H1 (cell line): ENCODE measurements around the gene NRP2. TPM values are rescaled to one million over a fixed set of nuclear protein-coding genes. Genes with fewer than 3 reads are reported as not detected.

ENCODE experiments used
- CTCF ChIA-PET: fragments of 300-600 bp; sonication (Branson Sonifier 250); formaldehyde crosslinking; loops from one replicate; lab custom pipeline; 2021; ENCODE audit not compliant: partially characterized antibody; lab: Charles Lee
- POLR2A ChIA-PET: fragments of 300-600 bp; sonication (Branson Sonifier 250); formaldehyde crosslinking; loops from one replicate; lab custom pipeline; 2021; ENCODE audit warnings: inconsistent platforms; ENCODE audit not compliant: partially characterized antibody; lab: Charles Lee
- DNase-seq, 2 experiments: peaks; one replicate each; pipeline versions ENCODE4 v3.0.0 to v3.0.0-alpha.2; 2010 to 2022; ENCODE audit warnings: low spot score in 2 of 2, low read depth in 1 of 2, mixed read lengths in 1 of 2
- FAIRE-seq: peaks from 2 replicates; lab custom pipeline; 2011; peaks lifted over from hg19 to GRCh38; lab: Jason Lieb, UNC
- H2AFZ ChIP-seq: 2 replicates; pipeline ENCODE4 v1.8.1; 2012; ENCODE audit warnings: low read length, inconsistent platforms
- H2AK5ac ChIP-seq: 2 replicates; pipeline ENCODE4 v1.6.1; 2013; ENCODE audit warnings: low read depth, low read length
- H2BK120ac ChIP-seq: replicated peaks from 2 replicates; pipeline ENCODE3; 2013; ENCODE audit warnings: low read depth, low read length, inconsistent platforms
- H2BK12ac ChIP-seq: 2 replicates; pipeline ENCODE4 v1.6.1; 2013; ENCODE audit warnings: low read depth, low read length
- H2BK15ac ChIP-seq: 2 replicates; pipeline ENCODE4 v1.6.1; 2013; ENCODE audit warnings: low read length
- H2BK20ac ChIP-seq: 2 replicates; pipeline ENCODE4 v1.6.1; 2013; ENCODE audit warnings: low read length
- H2BK5ac ChIP-seq: 2 replicates; pipeline ENCODE4 v1.6.1; 2013; ENCODE audit warnings: low read depth, low read length
- H3K14ac ChIP-seq: 2 replicates; pipeline ENCODE4 v1.6.1; 2013; ENCODE audit warnings: inconsistent platforms; ENCODE audit not compliant: insufficient read length
- H3K18ac ChIP-seq: 2 replicates; pipeline ENCODE4 v1.6.1; 2013; ENCODE audit warnings: low read length; ENCODE audit errors: extremely low read depth
- H3K23ac ChIP-seq: 2 replicates; pipeline ENCODE4 v1.6.1; 2013; ENCODE audit warnings: inconsistent platforms; ENCODE audit not compliant: insufficient read length
- H3K23me2 ChIP-seq: 2 replicates; pipeline ENCODE4 v1.6.1; 2013; ENCODE audit warnings: low read depth, low read length
- H3K27ac ChIP-seq: 2 replicates; pipeline ENCODE4 v1.6.1; 2011; ENCODE audit warnings: low read depth, low read length, inconsistent platforms
- H3K27me3 ChIP-seq, 4 experiments: replicated peaks in 1 of 4; 1 replicate in 1 of 4; 2 replicates in 3 of 4; pipeline versions ENCODE4 v1.6.1 to v1.8.1; 2011 to 2013; ENCODE audit warnings: low read length in 3 of 4, mild to moderate bottlenecking in 3 of 4, inconsistent platforms in 2 of 4, mixed read lengths in 2 of 4, moderate library complexity in 1 of 4; ENCODE audit not compliant: control insufficient read depth in 3 of 4, insufficient read depth in 3 of 4; ENCODE audit errors: extremely low read depth in 1 of 4
- H3K36me3 ChIP-seq, 4 experiments: 2 replicates each; pipeline versions ENCODE4 v1.6.1 to v1.8.1; 2011 to 2013; ENCODE audit warnings: mild to moderate bottlenecking in 4 of 4, low read length in 3 of 4, moderate library complexity in 2 of 4, control low read depth in 1 of 4, inconsistent platforms in 1 of 4; ENCODE audit not compliant: insufficient read depth in 4 of 4, control insufficient read depth in 2 of 4
- H3K4ac ChIP-seq: replicated peaks from 2 replicates; pipeline ENCODE3; 2013; ENCODE audit warnings: low read length, low read depth, mixed read lengths, inconsistent platforms; ENCODE audit not compliant: insufficient read length
- H3K4me1 ChIP-seq, 4 experiments: replicated peaks in 1 of 4; 1 replicate in 1 of 4; 2 replicates in 3 of 4; pipeline versions ENCODE4 v1.6.1 to v1.8.1; 2011 to 2013; ENCODE audit warnings: low read length in 3 of 4, inconsistent platforms in 2 of 4, mixed read lengths in 1 of 4; ENCODE audit not compliant: insufficient read depth in 4 of 4, control insufficient read depth in 3 of 4
- H3K4me2 ChIP-seq, 2 experiments: 2 replicates each; pipeline versions ENCODE4 v1.6.1 to v1.8.1; 2011 to 2013; ENCODE audit warnings: low read depth in 2 of 2, low read length in 2 of 2, control low read depth in 1 of 2, inconsistent platforms in 1 of 2, mild to moderate bottlenecking in 1 of 2; ENCODE audit not compliant: insufficient read depth in 1 of 2
- H3K4me3 ChIP-seq, 4 experiments: fragments of 200-600, 300-600 bp in 1 of 4; sonication (generic), shearing (Covaris generic), sonication (Bioruptor Twin) in 1 of 4; 2 replicates each; pipeline versions ENCODE4 v1.5.1 to v1.8.1; 2011 to 2016; ENCODE audit warnings: low read length in 4 of 4, low read depth in 3 of 4, control low read depth in 2 of 4, inconsistent platforms in 2 of 4, mild to moderate bottlenecking in 2 of 4, mixed read lengths in 1 of 4, moderate library complexity in 1 of 4; ENCODE audit not compliant: insufficient read depth in 2 of 4; ENCODE audit errors: extremely low read depth in 1 of 4
- H3K56ac ChIP-seq: replicated peaks from 2 replicates; pipeline ENCODE3; 2013; ENCODE audit warnings: low read depth, mild to moderate bottlenecking, mixed read lengths, low read length, inconsistent platforms; ENCODE audit not compliant: insufficient read length
- H3K79me1 ChIP-seq: 2 replicates; pipeline ENCODE4 v1.6.1; 2013; ENCODE audit warnings: low read depth, low read length, control low read depth
- H3K79me2 ChIP-seq, 2 experiments: 2 replicates each; pipeline versions ENCODE4 v1.6.1 to v1.8.1; 2012 to 2013; ENCODE audit warnings: low read length in 2 of 2, mild to moderate bottlenecking in 2 of 2, inconsistent platforms in 1 of 2; ENCODE audit not compliant: insufficient read depth in 2 of 2, control insufficient read depth in 1 of 2
- H3K9ac ChIP-seq, 4 experiments: replicated peaks in 1 of 4; 1 replicate in 1 of 4; 2 replicates in 3 of 4; pipeline versions ENCODE4 v1.6.1 to v1.8.1; 2011 to 2013; ENCODE audit warnings: low read depth in 3 of 4, low read length in 3 of 4, control low read depth in 2 of 4, mild to moderate bottlenecking in 2 of 4, moderate library complexity in 2 of 4, inconsistent platforms in 1 of 4; ENCODE audit errors: extremely low read depth in 1 of 4
- H3K9me3 ChIP-seq, 2 experiments: 2 replicates each; pipeline versions ENCODE4 v1.6.1 to v1.8.1; 2012 to 2013; ENCODE audit warnings: mild to moderate bottlenecking in 2 of 2, moderate library complexity in 2 of 2, control low read depth in 1 of 2, inconsistent platforms in 1 of 2, low read depth in 1 of 2, low read length in 1 of 2, mixed read lengths in 1 of 2; ENCODE audit not compliant: insufficient read depth in 2 of 2
- H4K20me1 ChIP-seq, 2 experiments: replicated peaks in 1 of 2; 2 replicates each; pipeline versions ENCODE3 to v1.8.1; 2011 to 2013; ENCODE audit warnings: inconsistent platforms in 2 of 2, low read length in 2 of 2, mild to moderate bottlenecking in 1 of 2; ENCODE audit not compliant: insufficient read depth in 2 of 2, control insufficient read depth in 1 of 2
- H4K5ac ChIP-seq: 2 replicates; pipeline ENCODE4 v1.6.1; 2013; ENCODE audit warnings: low read length, low read depth, mixed read lengths, inconsistent platforms; ENCODE audit not compliant: insufficient read length
- H4K8ac ChIP-seq: 2 replicates; pipeline ENCODE4 v1.8.0; 2013; ENCODE audit warnings: mild to moderate bottlenecking, moderate library complexity, low read length, inconsistent platforms; ENCODE audit not compliant: insufficient read depth; ENCODE audit errors: extremely low read depth
- H4K91ac ChIP-seq: replicated peaks from 2 replicates; pipeline ENCODE3; 2013; ENCODE audit warnings: low read length, mixed read lengths, inconsistent platforms; ENCODE audit not compliant: insufficient read length
- CHD1 ChIP-seq: IDR thresholded peaks from 2 replicates; pipeline ENCODE4 v1.6.1; 2012; ENCODE audit warnings: low read depth, low read length, improper control_type of control experiment
- GTF2F1 ChIP-seq: IDR thresholded peaks from 2 replicates; pipeline ENCODE4 v1.6.1; 2012; ENCODE audit warnings: low read depth, low read length, improper control_type of control experiment, borderline replicate concordance
- KDM4A ChIP-seq: IDR thresholded peaks from one replicate; pipeline ENCODE4 v1.7.1; 2012; ENCODE audit warnings: low read depth, mild to moderate bottlenecking, moderate library complexity, low read length, inconsistent platforms; ENCODE audit not compliant: severe bottlenecking
- KDM5A ChIP-seq: fragments of 200-600 bp; IDR thresholded peaks from 2 replicates; pipeline ENCODE4 v1.7.1; 2012; ENCODE audit warnings: mild to moderate bottlenecking, low read length, inconsistent platforms, mixed read lengths
- POLR2A ChIP-seq, 2 experiments: IDR thresholded peaks; 1 replicate in 1 of 2; 2 replicates in 1 of 2; pipeline ENCODE4 v1.6.1; 2011; ENCODE audit warnings: low read depth in 2 of 2, low read length in 2 of 2, mild to moderate bottlenecking in 2 of 2; ENCODE audit errors: control extremely low read depth in 1 of 2
- POU5F1 ChIP-seq: IDR thresholded peaks from 2 replicates; pipeline ENCODE4 v1.6.1; 2011; ENCODE audit warnings: low read depth, mild to moderate bottlenecking, low read length, moderate library complexity
- RFX5 ChIP-seq: IDR thresholded peaks from 2 replicates; pipeline ENCODE4 v1.6.1; 2011; ENCODE audit warnings: low read depth, low read length, improper control_type of control experiment, borderline replicate concordance
- RXRA ChIP-seq: IDR thresholded peaks from 2 replicates; pipeline ENCODE4 v1.6.1; 2011; ENCODE audit warnings: low read depth, mild to moderate bottlenecking, low read length, moderate library complexity; ENCODE audit not compliant: insufficient read depth
- SIRT6 ChIP-seq: IDR thresholded peaks from one replicate; pipeline ENCODE4 v1.7.1; 2012; ENCODE audit warnings: low read length, inconsistent platforms
- SP4 ChIP-seq: IDR thresholded peaks from 2 replicates; pipeline ENCODE4 v1.6.1; 2012; ENCODE audit warnings: low read length, inconsistent platforms
- SRF ChIP-seq: IDR thresholded peaks from 2 replicates; pipeline ENCODE4 v1.6.1; 2011; ENCODE audit warnings: mild to moderate bottlenecking, low read depth, low read length, moderate library complexity
- TEAD4 ChIP-seq: IDR thresholded peaks from 2 replicates; pipeline ENCODE4 v1.6.1; 2012; ENCODE audit warnings: low read depth, low read length, inconsistent platforms, mixed read lengths
- USF2 ChIP-seq: IDR thresholded peaks from 2 replicates; pipeline ENCODE4 v1.6.1; 2011; ENCODE audit warnings: low read length, improper control_type of control experiment
- ZNF274 ChIP-seq: IDR thresholded peaks from 2 replicates; pipeline ENCODE4 v1.7.0; 2012; ENCODE audit warnings: low read length, borderline replicate concordance; ENCODE audit errors: extremely low read depth
- WGBS, 2 experiments: shearing (Covaris generic) in 1 of 2; methylation state at CpG; one replicate each; pipeline versions ENCODE4 v1.1.6 to v1.1.7; 2013 to 2015; ENCODE audit warnings: low lambda C conversion rate in 2 of 2, mixed read lengths in 2 of 2, inconsistent platforms in 1 of 2, low coverage in 1 of 2, missing lambda C conversion rate in 1 of 2; ENCODE audit not compliant: insufficient replicate concordance in 2 of 2, insufficient coverage in 1 of 2, insufficient read length in 1 of 2; ENCODE audit errors: extremely low coverage in 1 of 2, missing lambda C conversion rate in 1 of 2; 5-methylcytosine and 5-hydroxymethylcytosine counted together
- polyA plus RNA-seq, 7 experiments: library from polyadenylated mRNA; depleted of rRNA in 3 of 7; stranded (reverse) in 5 of 7; unstranded in 2 of 7; fragments of >200 nt in 5 of 7; fragments of 200-250 nt in 2 of 7; gene quantifications; 1 replicate in 5 of 7; 2 replicates in 1 of 7; 4 replicates in 1 of 7; pipeline versions ENCODE4 v1.2.1 to v1.2.3, GENCODE V29; 2011 to 2013; ENCODE audit warnings: missing spikeins in 2 of 7, mixed read lengths in 2 of 7
- total RNA-seq: library from RNA; stranded (reverse); fragmentation: NEBNext Ultra II Directional; extraction: Animal tissue kit (Norgen Biotek cat#: 25700); gene quantifications from 2 replicates; pipeline ENCODE4 v1.2.1, GENCODE V29; 2021

The NRP2 gene
- total and polyA plus RNA-seq, 2 of the 8 experiments (the other 6 are each of a cell fraction or from before 2014, with no cell fraction given) = 32.0 to 37.8 TPM

GRCh38 chr2:205717999-205718398 lies 35.7 kb downstream of the NRP2 start:
- no peak overlapping the region for H4K8ac ChIP-seq
- TF ChIP-seq RXRA (no peak), USF2 (no peak), SRF (no peak), TEAD4 (no peak), KDM4A (no peak), SP4 (no peak), SIRT6 (no peak), GTF2F1 (no peak), ZNF274 (no peak), KDM5A (no peak), POU5F1 (no peak), RFX5 (no peak), POLR2A (IDR thresholded peaks at IDR 0.05; ENCODE audit: control extremely low read depth in 1 of 2, low read depth in 2 of 2, low read length in 2 of 2) (no peak), CHD1 (no peak)

More at GRCh38 chr2:205717999-205718398, 35.7 kb downstream of the NRP2 start:
- Histone ChIP-seq H2BK120ac (no peak overlapping the region), H3K9me3 (no peaks in the 10 kb centered on the region), H3K79me1 (no peaks in the 10 kb centered on the region), H2BK15ac (no peak overlapping the region), H3K79me2 (no peaks in the 10 kb centered on the region), H4K20me1 (no peaks in the 10 kb centered on the region), H3K23me2 (no peaks in the 10 kb centered on the region), H2BK20ac (no peak overlapping the region), H3K4me3 (no peak overlapping the region), H3K18ac (no peak overlapping the region; the same call in 1 of the 2 replicates), H3K4me2 (no peak overlapping the region), H3K14ac (no peak overlapping the region), H2AFZ (no peak overlapping the region), H4K5ac (no peak overlapping the region), H3K4me1 (peaks cover 14 to 31% (median 25%) of the 10 kb centered on the region in 4 experiments), H3K27ac (no peak overlapping the region), H2BK5ac (no peak overlapping the region), H2AK5ac (no peak overlapping the region), H4K91ac (no peak overlapping the region), H3K56ac (no peak overlapping the region), H3K27me3 (no peaks in the 10 kb centered on the region), H3K23ac (no peak overlapping the region), H3K9ac (no peak overlapping the region), H3K36me3 (peaks cover 0 to 9% (median 0%) of the 10 kb centered on the region in 4 experiments; a peak in 2 of 8 replicates), H3K4ac (no peak overlapping the region), H2BK12ac (no peak overlapping the region)
- 89% methylated on average over 3 of the region's 3 CpGs; no CpG with 5 or more reads in 1 of the 2 experiments for WGBS, 2 experiments
- POLR2A ChIA-PET = no interaction called here
- DNase-seq (no peak), FAIRE-seq (no peak)
- CTCF ChIA-PET = interaction anchor here (0.6 to 7.4 kb wide), 6 partner anchors 15 to 91 kb away, joined by 3 to 82 read pairs (median 4); no protein-coding TSS in a partner anchor
